Measurements from ENCODE around the gene RNF150.

DNA sequence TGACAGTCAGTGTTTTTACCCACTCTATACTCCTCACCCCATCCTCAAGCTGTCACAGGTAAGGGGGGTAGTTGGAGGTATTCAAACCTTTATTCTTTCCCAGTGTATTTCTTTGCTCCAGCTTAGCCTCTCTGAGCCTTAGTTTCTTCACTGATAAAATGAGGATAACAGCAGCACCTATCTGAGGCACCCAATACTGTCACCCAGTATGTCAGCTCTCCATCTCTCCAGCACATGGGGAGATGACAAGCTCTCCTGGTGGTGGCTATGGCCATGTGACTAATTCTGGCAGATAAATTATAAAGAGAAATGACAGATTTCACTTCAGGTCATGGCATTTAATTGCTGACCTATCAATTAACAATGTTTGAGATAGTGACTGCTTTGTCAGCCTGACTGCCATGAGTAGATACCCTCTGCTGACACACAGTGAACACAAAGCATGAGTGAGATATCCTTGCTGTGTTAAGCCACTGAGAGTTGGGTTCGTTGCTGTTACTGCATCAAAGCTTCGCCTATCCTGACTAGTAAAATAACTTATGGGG, 200.7 kb downstream of the RNF150 start:
- TF ChIP-seq POLR2A (IDR thresholded peaks at IDR 0.05; ENCODE audit: low read length) = no peak
- TF ChIP-seq ELK1 (IDR thresholded peaks at IDR 0.05; ENCODE audit: low read depth, low read length) = no peak
- TF ChIP-seq CTCF (IDR thresholded peaks at IDR 0.05) = no peak
- TF ChIP-seq GATA3 (IDR thresholded peaks at IDR 0.05; ENCODE audit: borderline replicate concordance) = no peak
- TF ChIP-seq CEBPB (IDR thresholded peaks at IDR 0.05) = no peak
- TF ChIP-seq TP53 (CRISPR knock-in tag; IDR thresholded peaks at IDR 0.05) = no peak
- TF ChIP-seq RAD21 (conservative IDR thresholded peaks at IDR 0.05 in 1 of 2, IDR thresholded peaks at IDR 0.05 in 1 of 2) = no peak
- TF ChIP-seq, protein P1, sequence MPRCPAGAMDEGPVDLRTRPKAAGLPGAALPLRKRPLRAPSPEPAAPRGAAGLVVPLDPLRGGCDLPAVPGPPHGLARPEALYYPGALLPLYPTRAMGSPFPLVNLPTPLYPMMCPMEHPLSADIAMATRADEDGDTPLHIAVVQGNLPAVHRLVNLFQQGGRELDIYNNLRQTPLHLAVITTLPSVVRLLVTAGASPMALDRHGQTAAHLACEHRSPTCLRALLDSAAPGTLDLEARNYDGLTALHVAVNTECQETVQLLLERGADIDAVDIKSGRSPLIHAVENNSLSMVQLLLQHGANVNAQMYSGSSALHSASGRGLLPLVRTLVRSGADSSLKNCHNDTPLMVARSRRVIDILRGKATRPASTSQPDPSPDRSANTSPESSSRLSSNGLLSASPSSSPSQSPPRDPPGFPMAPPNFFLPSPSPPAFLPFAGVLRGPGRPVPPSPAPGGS (IDR thresholded peaks at IDR 0.05) = no peak
- no peak for TF ChIP-seq EHF (CRISPR knock-in tag; IDR thresholded peaks at IDR 0.05)
- no peak for TF ChIP-seq RCOR1 (IDR thresholded peaks at IDR 0.05; ENCODE audit: low read depth, low read length)
- TF ChIP-seq, protein P2, sequence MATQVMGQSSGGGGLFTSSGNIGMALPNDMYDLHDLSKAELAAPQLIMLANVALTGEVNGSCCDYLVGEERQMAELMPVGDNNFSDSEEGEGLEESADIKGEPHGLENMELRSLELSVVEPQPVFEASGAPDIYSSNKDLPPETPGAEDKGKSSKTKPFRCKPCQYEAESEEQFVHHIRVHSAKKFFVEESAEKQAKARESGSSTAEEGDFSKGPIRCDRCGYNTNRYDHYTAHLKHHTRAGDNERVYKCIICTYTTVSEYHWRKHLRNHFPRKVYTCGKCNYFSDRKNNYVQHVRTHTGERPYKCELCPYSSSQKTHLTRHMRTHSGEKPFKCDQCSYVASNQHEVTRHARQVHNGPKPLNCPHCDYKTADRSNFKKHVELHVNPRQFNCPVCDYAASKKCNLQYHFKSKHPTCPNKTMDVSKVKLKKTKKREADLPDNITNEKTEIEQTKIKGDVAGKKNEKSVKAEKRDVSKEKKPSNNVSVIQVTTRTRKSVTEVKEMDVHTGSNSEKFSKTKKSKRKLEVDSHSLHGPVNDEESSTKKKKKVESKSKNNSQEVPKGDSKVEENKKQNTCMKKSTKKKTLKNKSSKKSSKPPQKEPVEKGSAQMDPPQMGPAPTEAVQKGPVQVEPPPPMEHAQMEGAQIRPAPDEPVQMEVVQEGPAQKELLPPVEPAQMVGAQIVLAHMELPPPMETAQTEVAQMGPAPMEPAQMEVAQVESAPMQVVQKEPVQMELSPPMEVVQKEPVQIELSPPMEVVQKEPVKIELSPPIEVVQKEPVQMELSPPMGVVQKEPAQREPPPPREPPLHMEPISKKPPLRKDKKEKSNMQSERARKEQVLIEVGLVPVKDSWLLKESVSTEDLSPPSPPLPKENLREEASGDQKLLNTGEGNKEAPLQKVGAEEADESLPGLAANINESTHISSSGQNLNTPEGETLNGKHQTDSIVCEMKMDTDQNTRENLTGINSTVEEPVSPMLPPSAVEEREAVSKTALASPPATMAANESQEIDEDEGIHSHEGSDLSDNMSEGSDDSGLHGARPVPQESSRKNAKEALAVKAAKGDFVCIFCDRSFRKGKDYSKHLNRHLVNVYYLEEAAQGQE (IDR thresholded peaks at IDR 0.05) = no peak
- TF ChIP-seq MYC (IDR thresholded peaks at IDR 0.05; ENCODE audit: borderline replicate concordance, low read length) = no peak
- TF ChIP-seq HES2 (IDR thresholded peaks at IDR 0.05) = no peak
- no peak for TF ChIP-seq PHF8 (IDR thresholded peaks at IDR 0.05; ENCODE audit: borderline replicate concordance, low read depth)

Measured in A549 (cell line).